ENCODE data around the gene GPR149.
"Not testable (repeated sequence)": the region's sequence is repeated elsewhere in the genome, so short reads cannot be mapped to it uniquely, and the experiment has no call there.

GPR149 gene, protein sequence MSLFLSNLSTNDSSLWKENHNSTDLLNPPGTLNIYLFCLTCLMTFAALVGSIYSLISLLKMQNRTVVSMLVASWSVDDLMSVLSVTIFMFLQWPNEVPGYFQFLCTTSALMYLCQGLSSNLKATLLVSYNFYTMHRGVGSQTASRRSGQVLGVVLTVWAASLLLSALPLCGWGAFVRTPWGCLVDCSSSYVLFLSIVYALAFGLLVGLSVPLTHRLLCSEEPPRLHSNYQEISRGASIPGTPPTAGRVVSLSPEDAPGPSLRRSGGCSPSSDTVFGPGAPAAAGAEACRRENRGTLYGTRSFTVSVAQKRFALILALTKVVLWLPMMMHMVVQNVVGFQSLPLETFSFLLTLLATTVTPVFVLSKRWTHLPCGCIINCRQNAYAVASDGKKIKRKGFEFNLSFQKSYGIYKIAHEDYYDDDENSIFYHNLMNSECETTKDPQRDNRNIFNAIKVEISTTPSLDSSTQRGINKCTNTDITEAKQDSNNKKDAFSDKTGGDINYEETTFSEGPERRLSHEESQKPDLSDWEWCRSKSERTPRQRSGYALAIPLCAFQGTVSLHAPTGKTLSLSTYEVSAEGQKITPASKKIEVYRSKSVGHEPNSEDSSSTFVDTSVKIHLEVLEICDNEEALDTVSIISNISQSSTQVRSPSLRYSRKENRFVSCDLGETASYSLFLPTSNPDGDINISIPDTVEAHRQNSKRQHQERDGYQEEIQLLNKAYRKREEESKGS

DNA sequence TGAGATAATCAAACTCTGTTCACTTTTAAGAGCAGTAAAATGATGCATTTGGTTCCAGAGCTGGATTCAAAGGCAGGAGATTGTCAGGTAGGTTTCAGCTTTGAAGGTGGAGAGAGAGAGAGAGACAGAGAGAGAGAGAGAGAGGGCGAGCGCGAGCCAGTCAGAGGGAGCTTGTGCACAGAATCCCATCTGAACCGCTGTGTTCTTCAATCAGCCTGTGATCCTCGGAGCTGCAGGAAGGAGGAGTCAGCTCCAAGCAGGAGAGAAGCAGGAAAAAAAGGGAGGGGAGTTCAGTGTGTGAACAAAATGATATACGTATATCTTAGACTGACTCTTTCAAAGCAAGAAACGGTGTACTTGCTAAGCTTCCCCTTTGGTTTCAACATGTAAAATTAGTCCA, at the start of gene GPR149:
GPR149 (minus strand) TSS at position 177 of the 400 bp plus-strand sequence. CDS start 575 bp downstream, outside the sequence.
- DNase-seq (ENCODE audit: low spot score) = no peak

DNA sequence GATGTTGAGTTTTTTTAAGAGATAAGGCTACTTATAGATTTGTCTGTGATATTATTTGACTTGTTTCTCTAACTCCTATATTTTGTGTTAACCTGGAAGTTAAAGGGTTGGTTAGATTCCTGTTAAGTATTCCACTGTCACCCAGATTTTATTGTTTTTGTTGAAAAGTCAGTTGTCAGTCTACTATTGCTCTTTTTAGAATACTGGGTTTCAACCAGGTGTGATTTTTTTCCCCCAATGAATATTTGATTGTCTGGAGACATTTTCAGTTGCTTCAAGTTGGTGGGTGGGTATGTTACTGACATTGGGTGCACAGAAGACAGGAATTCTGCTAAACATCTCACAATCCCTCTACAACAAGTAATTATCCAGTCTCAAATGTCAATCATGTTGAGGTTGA, 43.8 kb upstream of the GPR149 start:
- no peak for DNase-seq (ENCODE audit: low spot score)

DNA sequence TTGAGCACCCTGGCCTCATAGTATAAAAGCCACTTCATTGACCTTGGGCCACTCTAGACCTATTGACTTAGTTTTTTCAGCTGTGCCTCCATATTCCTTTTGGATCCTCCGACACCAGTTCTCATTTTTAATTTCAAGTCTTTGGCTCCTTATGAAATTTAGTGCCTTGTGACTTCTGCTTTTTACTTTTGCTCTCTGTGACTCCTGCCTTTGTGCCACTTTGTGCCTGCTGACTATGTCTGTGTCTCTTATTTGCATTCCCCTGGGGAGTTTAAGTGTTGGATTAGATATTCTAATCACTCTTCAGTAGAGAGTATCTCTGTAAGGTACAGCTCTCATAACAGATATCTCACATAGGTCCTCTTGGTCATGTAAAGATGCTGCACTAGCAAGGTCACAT, 39.6 kb upstream of the GPR149 start:
- no peak for DNase-seq (ENCODE audit: low spot score)

DNA sequence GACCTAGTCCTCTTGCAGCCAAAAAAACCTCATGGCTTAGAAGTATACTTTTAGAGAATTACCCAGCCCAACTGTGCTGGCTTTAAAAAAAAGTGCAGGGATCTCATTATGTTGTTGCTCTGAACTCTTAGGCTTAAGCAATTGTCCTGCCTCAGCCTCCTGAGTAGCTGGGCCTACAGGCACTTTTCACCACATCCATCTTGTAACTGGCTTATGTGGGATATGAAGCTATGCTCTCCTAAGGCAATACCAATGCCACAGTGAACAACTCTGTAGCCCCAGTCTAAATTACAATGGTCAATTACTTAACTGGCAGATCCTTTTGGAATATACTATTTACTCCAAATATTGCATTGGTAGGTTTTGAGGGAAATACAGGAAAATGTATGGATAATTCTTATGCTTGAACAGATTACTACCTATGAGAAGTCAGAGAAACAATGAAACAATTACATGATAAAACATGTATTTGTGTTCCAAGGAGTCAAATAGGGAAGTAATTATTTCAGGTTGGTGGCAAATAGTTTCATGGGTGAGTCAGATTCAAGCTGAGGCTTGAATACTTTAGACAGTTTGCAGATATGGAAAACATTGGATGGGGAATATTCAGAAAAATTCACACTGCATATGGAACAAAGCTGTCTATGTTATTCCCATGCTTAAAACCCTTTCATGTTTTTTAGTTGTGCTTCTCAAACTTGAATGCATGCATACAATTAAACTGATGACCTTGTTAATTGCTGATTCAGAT, 34.6 kb upstream of the GPR149 start:
- DNase-seq (ENCODE audit: low spot score) = no peak

DNA sequence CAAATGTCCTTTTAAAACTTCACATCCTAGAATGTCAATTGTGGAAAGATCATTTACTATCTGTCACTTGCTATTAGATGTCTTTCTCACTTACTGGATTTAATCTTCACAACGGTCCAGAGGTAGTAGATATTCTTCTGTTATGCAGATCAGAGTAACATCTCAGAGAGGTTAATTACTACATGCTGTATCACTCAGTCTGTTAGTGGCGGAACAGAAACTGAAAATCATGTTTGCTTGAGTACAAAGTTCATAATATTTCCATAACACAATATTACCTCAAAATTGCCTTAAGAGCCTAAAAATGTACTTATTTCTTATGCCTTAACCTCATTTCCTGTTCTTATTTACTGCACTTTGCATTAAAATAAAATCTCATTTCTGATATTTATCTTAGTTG, 28.6 kb upstream of the GPR149 start:
- DNase-seq (ENCODE audit: low spot score) = no peak

DNA sequence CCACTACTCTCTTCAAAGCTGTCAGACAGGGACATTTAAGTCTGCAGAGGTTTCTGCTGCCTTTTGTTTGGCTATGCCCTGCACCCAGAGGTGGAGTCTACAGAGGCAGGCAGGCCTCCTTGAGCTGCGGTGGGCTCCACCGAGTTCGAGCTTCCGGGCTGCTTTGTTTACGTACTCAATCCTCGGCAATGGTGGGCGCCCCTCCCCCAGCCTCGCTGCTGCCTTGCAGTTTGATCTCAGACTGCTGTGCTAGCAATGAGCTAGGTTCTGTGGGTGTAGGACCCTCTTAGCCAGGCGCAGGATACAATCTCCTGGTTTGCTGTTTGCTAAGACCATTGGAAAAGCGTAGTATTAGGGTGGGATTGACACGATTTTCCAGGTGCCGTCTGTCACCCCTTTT, 9.1 kb upstream of the GPR149 start:
- not testable (repeated sequence) for DNase-seq (ENCODE audit: low spot score)

DNA sequence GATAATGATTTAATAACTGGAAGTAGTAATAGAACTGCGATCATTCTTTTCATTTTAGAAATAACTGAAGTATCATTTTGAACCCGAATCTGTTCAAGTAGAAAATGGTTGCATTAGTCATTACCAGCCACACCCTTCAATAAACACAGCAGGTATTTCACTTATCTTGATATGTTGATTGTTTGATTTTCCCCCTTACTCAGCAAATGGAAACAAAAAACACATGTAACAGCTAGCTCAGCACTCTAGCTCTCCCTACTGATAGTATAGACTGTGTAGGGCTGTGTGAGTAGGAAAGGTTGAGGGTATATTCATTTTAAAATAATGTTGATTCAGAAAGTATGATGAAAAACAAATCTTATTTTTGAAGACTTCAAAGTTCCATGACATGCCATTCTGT, 1.1 kb upstream of the GPR149 start:
- no peak for DNase-seq (ENCODE audit: low spot score)

DNA sequence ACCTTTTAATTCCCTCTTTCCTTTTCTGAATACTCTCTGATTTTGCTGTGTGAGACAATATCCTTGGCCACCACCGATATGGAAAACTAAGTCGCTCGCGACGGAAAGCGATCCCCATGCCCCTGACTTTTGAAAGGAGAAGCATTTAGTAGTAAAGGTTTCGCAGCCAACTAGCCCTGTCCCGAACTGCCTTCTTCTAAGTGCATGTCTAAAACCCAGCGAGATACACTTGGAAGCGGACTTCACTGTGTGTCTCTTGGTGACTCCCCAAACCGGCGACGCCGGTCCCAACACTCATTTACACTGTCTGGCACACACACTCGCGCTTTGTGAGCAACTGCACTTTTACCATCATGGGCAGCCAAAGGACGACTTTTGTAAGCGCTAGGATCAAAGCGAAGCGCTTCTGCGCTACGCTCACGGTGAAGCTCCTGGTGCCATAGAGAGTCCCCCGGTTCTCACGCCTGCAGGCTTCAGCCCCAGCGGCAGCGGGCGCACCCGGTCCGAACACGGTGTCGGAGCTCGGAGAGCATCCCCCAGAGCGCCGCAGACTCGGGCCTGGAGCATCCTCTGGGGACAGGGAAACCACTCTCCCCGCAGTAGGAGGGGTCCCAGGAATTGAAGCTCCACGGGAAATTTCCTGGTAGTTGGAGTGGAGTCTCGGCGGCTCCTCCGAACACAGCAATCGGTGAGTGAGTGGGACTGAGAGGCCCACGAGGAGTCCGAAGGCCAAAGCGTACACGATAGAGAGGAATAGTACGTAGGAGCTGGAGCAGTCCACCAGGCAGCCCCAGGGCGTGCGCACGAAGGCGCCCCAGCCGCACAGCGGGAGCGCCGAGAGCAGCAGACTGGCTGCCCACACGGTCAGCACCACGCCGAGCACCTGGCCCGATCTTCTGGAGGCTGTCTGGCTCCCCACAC, 1.4 kb downstream of the GPR149 start:
- no peak for DNase-seq (ENCODE audit: low spot score)

DNA sequence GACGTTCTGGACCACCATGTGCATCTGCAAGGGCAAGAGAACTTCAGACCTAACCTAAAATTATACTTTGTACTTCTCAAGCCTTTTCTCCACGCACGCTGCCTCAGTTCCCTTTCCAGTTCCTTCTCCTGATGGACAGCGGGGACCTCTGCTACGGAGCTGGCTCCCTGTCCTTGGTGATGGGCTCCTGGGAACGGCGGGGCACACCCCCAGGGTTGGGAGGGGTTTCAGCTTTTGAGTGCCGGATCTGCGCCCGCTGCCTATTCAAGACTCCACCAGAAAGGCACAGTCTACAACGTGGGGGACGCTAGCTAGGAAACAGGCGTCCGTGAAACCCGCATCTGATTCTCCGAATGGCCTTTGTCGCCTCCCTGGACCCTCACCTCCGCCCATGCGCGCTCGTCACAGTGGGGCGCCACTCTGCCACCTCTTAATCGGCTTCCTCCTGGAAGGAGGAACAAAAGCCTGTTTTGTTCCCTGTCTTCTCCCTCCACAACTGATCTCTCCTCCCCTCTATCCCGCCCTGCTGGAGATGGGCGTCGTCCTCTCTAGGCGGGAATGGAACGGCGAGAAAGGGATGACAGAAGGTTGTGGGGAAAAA, 2.2 kb downstream of the GPR149 start:
- DNase-seq (ENCODE audit: low spot score) = peak; percentile 19

DNA sequence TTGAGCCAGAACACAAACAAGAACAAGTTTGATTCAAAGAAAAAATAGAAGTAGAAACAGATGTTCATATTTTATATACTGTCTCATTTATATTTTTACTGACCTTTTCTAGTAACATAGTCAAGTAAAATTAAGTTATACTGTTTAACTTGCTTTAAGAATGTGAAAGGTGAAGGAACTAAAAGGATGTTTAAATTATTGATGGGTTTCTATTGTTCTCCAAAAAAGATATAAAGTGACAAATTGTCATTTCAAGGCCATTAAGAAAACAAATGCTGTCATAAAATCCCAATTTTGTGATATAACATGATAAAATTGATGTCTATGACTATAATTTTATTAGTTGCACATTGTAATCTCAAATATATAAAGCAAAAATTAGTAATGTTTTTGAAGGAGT, 7.3 kb downstream of the GPR149 start:
- no peak for DNase-seq (ENCODE audit: low spot score)

DNA sequence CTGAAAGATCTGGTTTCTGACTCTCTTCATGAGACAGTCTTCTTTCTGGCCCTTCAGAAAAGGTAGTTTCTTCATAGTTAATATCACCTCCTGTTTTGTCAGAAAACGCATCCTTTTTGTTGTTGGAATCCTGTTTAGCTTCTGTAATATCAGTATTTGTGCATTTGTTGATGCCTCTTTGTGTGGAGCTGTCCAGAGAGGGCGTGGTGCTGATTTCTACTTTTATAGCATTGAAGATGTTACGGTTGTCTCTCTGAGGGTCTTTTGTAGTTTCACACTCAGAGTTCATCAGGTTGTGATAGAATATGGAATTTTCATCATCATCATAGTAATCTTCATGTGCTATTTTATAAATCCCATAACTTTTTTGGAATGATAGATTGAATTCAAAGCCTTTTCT, 8.9 kb downstream of the GPR149 start:
- no peak for DNase-seq (ENCODE audit: low spot score)

DNA sequence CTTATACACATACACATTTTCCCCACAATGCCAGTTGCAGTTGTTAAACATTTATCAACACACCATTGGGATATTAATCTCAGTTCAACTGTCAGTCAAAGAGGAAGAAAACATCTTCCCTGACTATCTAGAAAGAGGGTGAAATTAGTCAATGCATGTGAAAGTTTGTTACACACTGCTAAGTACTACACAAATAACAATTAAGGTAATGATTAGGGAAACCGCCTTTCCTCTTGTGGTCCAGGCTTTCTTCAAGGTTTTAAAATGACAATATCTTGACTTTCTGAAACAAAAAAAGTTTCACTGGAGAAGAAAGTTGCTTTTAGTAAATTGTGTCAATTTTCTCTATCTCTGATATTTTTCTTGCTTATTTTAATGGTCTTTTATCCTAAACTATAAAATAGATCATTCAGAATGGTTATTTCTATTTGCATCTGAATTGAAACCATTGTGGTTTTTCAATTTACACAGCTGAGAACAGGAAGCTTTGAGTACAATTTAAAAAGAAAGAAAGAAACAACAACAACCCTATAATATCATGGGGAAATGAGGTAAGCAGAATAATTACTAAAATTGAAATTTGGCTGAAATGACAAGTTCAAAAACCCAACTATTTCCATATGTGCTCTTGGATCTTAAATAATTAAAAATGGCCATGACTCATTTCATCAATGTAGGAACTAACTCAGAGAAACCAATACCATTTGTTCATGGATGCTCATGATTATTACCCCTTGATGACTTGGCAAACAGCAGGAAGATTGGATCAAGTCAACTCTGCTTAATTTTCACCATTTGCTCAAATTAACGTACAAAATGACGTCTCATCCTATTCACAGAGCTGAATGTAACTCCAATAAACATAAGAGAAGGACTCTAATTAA, 31.7 kb downstream of the GPR149 start:
- DNase-seq (ENCODE audit: low spot score) = no peak

DNA sequence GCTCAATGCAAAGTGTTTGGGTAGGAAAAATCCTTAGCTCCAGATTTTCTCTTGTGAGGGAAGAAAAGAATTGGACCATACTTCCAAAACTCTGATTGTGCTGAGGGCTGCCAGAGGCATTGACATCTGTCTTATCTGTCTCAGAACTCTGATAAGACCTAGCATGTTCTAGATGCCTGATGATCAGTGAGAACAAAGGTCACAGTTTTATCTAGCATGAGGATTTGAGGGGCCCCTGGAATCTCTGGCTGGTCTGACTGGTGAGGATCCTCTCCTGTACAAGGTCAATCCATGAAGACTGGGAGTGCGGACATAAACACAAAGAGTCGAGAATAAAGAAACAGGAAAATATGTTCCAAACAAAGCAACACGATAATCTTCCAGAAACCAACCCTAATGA, 40.1 kb downstream of the GPR149 start:
- no peak for DNase-seq (ENCODE audit: low spot score)

DNA sequence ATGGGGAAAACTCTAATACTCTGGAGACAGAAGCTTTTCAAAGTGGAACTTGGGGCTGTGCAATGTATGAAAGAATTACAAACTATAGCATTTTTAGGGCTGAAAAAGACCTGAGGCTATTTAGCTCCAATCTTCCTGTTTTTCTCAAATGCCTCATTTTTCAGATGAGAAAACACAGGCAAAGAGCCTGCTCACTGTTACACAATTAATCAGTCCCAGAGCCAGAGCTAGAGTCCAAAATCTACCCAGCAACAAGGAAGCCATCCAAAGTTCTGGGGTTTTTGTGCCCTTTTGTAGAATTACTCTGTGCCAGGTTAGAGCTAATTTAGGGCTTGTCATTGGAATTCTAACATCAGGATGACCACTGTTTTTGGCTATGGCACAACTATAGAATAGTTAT, 45.5 kb downstream of the GPR149 start:
- DNase-seq (ENCODE audit: low spot score) = no peak

DNA sequence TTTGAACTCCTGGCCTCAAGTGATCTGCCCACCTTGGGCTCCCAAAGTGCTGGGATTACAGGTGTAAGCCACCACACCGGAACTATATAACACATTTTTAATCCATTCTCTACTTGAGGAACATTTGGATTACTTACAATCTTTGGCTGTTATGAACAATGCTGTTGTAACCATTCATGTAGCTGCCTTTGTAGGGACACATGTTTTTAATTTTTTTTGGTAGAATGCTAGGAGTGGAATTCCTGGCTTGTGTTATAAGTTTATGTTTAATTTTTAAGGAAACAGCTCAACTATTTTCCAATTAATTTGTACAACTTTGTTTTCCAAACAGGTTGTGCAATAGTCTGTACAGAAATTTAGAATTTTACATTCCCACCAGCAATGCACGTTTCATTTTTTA, 51.7 kb downstream of the GPR149 start:
- DNase-seq (ENCODE audit: low spot score) = no peak

DNA sequence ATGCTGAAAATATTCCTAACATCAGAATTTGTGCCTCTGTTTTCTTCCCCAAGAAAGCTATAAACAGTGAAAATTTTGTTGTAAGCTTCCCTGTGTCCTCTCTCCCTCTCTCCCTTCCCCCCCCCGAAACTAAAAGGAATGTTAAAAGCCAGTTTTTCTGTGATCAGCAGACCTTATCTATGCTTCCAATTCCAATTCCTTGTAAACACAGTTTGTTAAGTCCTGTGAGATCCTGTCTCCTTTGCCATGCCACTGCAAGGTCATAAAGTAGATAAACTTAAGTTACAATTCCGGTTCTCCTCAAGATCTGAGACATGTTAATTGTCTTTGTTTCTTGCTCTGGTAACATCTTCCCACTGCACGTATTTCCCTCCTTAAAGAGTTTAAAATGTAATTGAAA, 62.8 kb downstream of the GPR149 start:
- no peak for DNase-seq (ENCODE audit: low spot score)

DNA sequence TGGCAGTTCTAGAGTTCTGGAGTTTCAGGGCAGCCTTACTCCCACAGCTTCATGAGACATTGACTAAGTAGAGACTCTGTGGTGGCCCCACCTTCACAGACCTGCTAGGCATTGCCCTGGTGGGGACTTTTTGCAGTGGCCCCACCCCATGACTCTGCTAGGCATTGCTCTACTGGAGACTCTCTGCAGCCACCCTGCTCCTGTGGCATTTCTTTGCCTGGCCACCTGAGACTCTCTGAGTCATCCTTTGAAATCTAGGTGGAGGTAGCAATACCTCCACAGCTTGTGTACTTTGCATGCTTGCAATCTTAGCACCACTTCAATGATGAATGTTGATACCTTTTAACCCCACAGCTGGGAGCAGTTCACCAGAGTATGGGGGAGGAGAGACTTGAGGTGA, 65.1 kb downstream of the GPR149 start:
- DNase-seq (ENCODE audit: low spot score) = no peak

DNA sequence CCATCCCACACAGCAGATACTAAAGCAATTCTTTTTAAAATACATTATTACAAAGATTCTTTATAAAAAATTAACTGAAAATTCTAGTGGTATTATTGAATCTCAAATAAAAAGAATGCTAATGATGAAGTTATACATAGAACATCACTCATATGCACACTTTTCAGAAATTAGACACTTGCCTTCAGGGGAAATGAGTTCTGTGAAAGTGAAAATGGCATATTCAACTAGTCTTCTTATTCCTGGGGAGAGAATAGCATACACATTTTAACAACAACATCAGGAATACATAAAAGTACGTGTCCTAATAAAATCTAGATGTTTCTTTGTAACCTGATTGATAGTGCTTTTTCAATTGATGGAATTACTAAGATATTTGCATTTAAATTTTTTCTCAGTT, 68.9 kb downstream of the GPR149 start:
- DNase-seq (ENCODE audit: low spot score) = no peak

DNA sequence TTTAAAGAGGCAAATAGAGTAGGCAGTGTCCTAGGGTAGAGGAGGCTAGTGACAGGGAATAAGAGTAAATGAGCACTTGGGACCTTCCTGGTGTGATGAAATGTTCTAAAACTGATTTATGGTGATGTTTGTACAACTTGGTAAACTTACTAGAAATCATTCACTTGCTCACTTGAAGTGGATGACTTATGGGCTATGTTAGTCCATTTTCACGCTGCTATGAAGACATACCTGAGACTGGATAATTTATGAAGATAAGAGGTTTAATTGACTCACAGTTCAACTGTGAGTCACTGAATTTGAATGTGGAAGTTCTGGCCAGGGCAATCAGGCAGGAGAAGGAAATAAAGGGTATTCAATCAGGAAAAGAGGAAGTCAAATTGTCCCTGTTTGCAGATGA, 74.0 kb downstream of the GPR149 start:
- DNase-seq (ENCODE audit: low spot score) = no peak

DNA sequence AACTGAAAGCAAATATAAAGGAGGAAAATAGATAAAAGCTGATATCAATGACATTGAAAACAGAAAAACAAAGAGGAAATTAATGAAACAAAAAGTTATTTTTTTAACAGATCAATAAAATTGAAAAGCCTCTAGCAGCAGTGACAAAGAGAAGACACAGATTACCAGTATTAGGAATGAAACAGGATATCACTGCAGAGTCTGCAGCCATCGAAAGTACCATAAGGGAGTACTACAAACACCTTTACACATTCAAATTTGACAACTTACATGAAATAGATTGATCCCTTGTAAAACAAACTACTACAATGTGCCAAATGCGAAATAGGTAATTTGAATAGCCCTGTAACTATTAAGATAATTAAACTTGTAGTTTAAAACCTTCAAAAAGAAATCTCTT, 80.8 kb downstream of the GPR149 start:
- no peak for DNase-seq (ENCODE audit: low spot score)
